Measurements from ENCODE around the gene WWTR1.

GRCh38 chr3:149555927-149556326, 101.9 kb downstream of the WWTR1 start:
- TF ChIP-seq CTCF (IDR thresholded peaks at IDR 0.05) (no peak), POLR2A (IDR thresholded peaks at IDR 0.05) (no peak)

Data from testis (tissue), 2 donors.